Endothelial cell of umbilical vein (primary cell): ENCODE results near the gene TXK.

Source experiments
- CTCF ChIP-seq, 2 donors: IDR thresholded peaks; 1 replicate in 1 of 2; 2 replicates in 1 of 2; pipeline ENCODE4 v1.5.1; 2011; ENCODE audit warnings: low read length in 2 of 2, mild to moderate bottlenecking in 2 of 2, moderate library complexity in 2 of 2, control low read depth in 1 of 2, inconsistent platforms in 1 of 2, low read depth in 1 of 2; ENCODE audit not compliant: insufficient read depth in 1 of 2; ENCODE audit errors: extremely low read depth in 1 of 2
- EZH2 ChIP-seq: IDR thresholded peaks from 2 replicates; pipeline ENCODE4 v1.6.1; 2012; ENCODE audit warnings: borderline replicate concordance, low read depth, mild to moderate bottlenecking, moderate library complexity, low read length, inconsistent platforms; ENCODE audit not compliant: severe bottlenecking
- POLR2AphosphoS5 ChIP-seq: IDR thresholded peaks from 2 replicates; pipeline ENCODE4 v1.6.1; 2012; ENCODE audit warnings: low read depth, mild to moderate bottlenecking, control low read depth, low read length, moderate library complexity; ENCODE audit not compliant: insufficient read depth
- TF ChIP-seq, protein P1 (sequence below): IDR thresholded peaks from 2 replicates; pipeline ENCODE4 v1.6.1; 2011; ENCODE audit not compliant: insufficient read depth, insufficient read length

- no peak for TF ChIP-seq CTCF (IDR thresholded peaks at IDR 0.05; ENCODE audit: extremely low read depth in 1 of 2, insufficient read depth in 1 of 2, low read depth in 1 of 2, low read length in 2 of 2)
- no peak for TF ChIP-seq EZH2
- no peak for TF ChIP-seq POLR2AphosphoS5
- TF ChIP-seq, protein P1, sequence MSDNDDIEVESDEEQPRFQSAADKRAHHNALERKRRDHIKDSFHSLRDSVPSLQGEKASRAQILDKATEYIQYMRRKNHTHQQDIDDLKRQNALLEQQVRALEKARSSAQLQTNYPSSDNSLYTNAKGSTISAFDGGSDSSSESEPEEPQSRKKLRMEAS, result no peak
Measured at GRCh38 chr4:48022192-48022799, 111.8 kb downstream of the TXK start.
